HEK293 (cell line): ENCODE data around the gene EPHB3.

Experiments used
- CTCF ChIP-seq: fragments of 450-650 bp; formaldehyde crosslinking; IDR thresholded peaks from 2 replicates; pipeline ENCODE4 v1.5.1; 2016; ENCODE audit warnings: missing biosample characterization, missing genetic modification characterization
- ELK4 ChIP-seq: IDR thresholded peaks from 2 replicates; pipeline ENCODE4 v1.6.1; 2011; ENCODE audit warnings: mild to moderate bottlenecking, low read depth, low read length, borderline replicate concordance
- GLIS1 ChIP-seq: fragments of 450-650 bp; formaldehyde crosslinking; IDR thresholded peaks from 2 replicates; pipeline ENCODE4 v1.5.1; 2016; ENCODE audit warnings: missing biosample characterization, missing genetic modification characterization
- KLF7 ChIP-seq: fragments of 450-650 bp; formaldehyde crosslinking; IDR thresholded peaks from 2 replicates; pipeline ENCODE4 v1.5.1; 2016; ENCODE audit warnings: missing biosample characterization, missing genetic modification characterization, borderline replicate concordance
- PRDM10 ChIP-seq: fragments of 450-650 bp; formaldehyde crosslinking; IDR thresholded peaks from 2 replicates; pipeline ENCODE4 v1.5.1; 2016; ENCODE audit warnings: missing biosample characterization, missing genetic modification characterization
- RBAK ChIP-seq: fragments of 450-650 bp; formaldehyde crosslinking; IDR thresholded peaks from 2 replicates; pipeline ENCODE4 v1.5.1; 2016; ENCODE audit warnings: missing biosample characterization, missing genetic modification characterization
- REST ChIP-seq: fragments of 450-650 bp; formaldehyde crosslinking; IDR thresholded peaks from 2 replicates; pipeline ENCODE4 v1.5.1; 2016; ENCODE audit warnings: missing biosample characterization, missing genetic modification characterization
- SP7 ChIP-seq: fragments of 450-650 bp; formaldehyde crosslinking; IDR thresholded peaks from 2 replicates; pipeline ENCODE4 v1.5.1; 2016; ENCODE audit warnings: missing biosample characterization, missing genetic modification characterization
- TCF7L2 ChIP-seq: IDR thresholded peaks from 2 replicates; pipeline ENCODE4 v1.6.1; 2011; ENCODE audit warnings: low read depth, mild to moderate bottlenecking, inconsistent platforms, low read length, moderate library complexity, borderline replicate concordance
- ZNF280C ChIP-seq: fragments of 450-650 bp; formaldehyde crosslinking; IDR thresholded peaks from 2 replicates; pipeline ENCODE4 v1.5.1; 2016; ENCODE audit warnings: missing biosample characterization, missing genetic modification characterization
- ZNF280D ChIP-seq: fragments of 450-650 bp; formaldehyde crosslinking; IDR thresholded peaks from 2 replicates; pipeline ENCODE4 v1.5.1; 2016; ENCODE audit warnings: missing biosample characterization, missing genetic modification characterization
- ZNF324 ChIP-seq: fragments of 450-650 bp; formaldehyde crosslinking; IDR thresholded peaks from 2 replicates; pipeline ENCODE4 v1.5.1; 2016; ENCODE audit warnings: missing biosample characterization, missing genetic modification characterization
- ZNF350 ChIP-seq: fragments of 450-650 bp; formaldehyde crosslinking; IDR thresholded peaks from 2 replicates; pipeline ENCODE4 v1.5.0; 2017; ENCODE audit warnings: missing biosample characterization, mild to moderate bottlenecking, missing genetic modification characterization
- ZNF366 ChIP-seq: fragments of 450-650 bp; formaldehyde crosslinking; conservative IDR thresholded peaks from 2 replicates; pipeline ENCODE4 v1.5.1; 2016; ENCODE audit warnings: missing biosample characterization, missing genetic modification characterization
- ZNF830 ChIP-seq: fragments of 450-650 bp; IDR thresholded peaks from 2 replicates; pipeline ENCODE4 v1.5.0; 2018; ENCODE audit warnings: missing biosample characterization, missing genetic modification characterization, low read depth, mild to moderate bottlenecking, moderate library complexity
- ZNF843 ChIP-seq: fragments of 450-650 bp; formaldehyde crosslinking; IDR thresholded peaks from 2 replicates; pipeline ENCODE4 v1.5.1; 2016; ENCODE audit warnings: missing biosample characterization, missing genetic modification characterization
- ZSCAN16 ChIP-seq: fragments of 450-650 bp; formaldehyde crosslinking; IDR thresholded peaks from 2 replicates; pipeline ENCODE4 v1.5.1; 2016; ENCODE audit warnings: missing biosample characterization, missing genetic modification characterization
- ZSCAN30 ChIP-seq: fragments of 450-650 bp; IDR thresholded peaks from 2 replicates; pipeline ENCODE4 v1.5.1; 2018; ENCODE audit warnings: missing biosample characterization, mild to moderate bottlenecking, missing genetic modification characterization, moderate library complexity
- ZSCAN5A ChIP-seq: fragments of 450-650 bp; formaldehyde crosslinking; IDR thresholded peaks from 2 replicates; pipeline ENCODE4 v1.5.1; 2016; ENCODE audit warnings: missing biosample characterization, missing genetic modification characterization

EPHB3 gene

GRCh38 chr3:184561061-184561912, at the start of gene EPHB3 (continued):
- TF ChIP-seq ELK4 (no peak), ZNF366 (0 out of 2 replicates have a peak, but pooled peaks have one; percentile 10), RBAK (no peak), PRDM10 (tag by site-specific recombination) (no peak), ZNF843 (tag by site-specific recombination) (no peak; the same call in 1 of the 2 replicates), ZNF830 (tag by site-specific recombination) (no peak), ZNF350 (tag by site-specific recombination) (no peak), ZNF280D (tag by site-specific recombination) (no peak), KLF7 (tag by site-specific recombination) (no peak), REST (tag by site-specific recombination) (0 out of 2 replicates have a peak, but pooled peaks have one; percentile 22), ZSCAN30 (tag by site-specific recombination) (peak; percentile 85), TCF7L2 (peak; percentile 43; the same call in 1 of the 2 replicates), ZSCAN5A (tag by site-specific recombination) (no peak), CTCF (tag by site-specific recombination) (peak; percentile 97), SP7 (tag by site-specific recombination) (peak; percentile 47), ZNF324 (no peak; the same call in 1 of the 2 replicates), ZNF280C (no peak), ZSCAN16 (tag by site-specific recombination) (no peak), GLIS1 (peak; percentile 74)
